HEK293 (cell line): Measurements from ENCODE around the gene LRRIQ3.

Source experiments
- CTCF ChIA-PET: fragments of 350-600 bp; formaldehyde crosslinking; extraction: SDS; loops from one replicate; lab custom pipeline; 2021; ENCODE audit warnings: antibody characterized with exemption; lab: Yijun Ruan, JAX
- POLR2A ChIA-PET: fragments of 300-600 bp; formaldehyde crosslinking; extraction: SDS; loops from one replicate; lab custom pipeline; 2020; ENCODE audit warnings: antibody characterized with exemption, inconsistent platforms; lab: Yijun Ruan, JAX
- H3K27ac ChIP-seq: fragments of 200-500 bp; sonication (Bioruptor generic); 2 replicates; pipeline ENCODE4 v1.5.1; 2014; ENCODE audit warnings: low read depth, low read length, control low read depth, inconsistent platforms; ENCODE audit errors: extremely low read depth
- H3K36me3 ChIP-seq, 2 experiments: fragments of 200-500 bp in 1 of 2; sonication (Bioruptor generic) in 1 of 2; 1 replicate in 1 of 2; 2 replicates in 1 of 2; pipeline ENCODE4 v1.5.1; 2014 to 2017; ENCODE audit warnings: inconsistent platforms in 2 of 2, low read length in 2 of 2; ENCODE audit not compliant: control insufficient read depth in 2 of 2, insufficient read depth in 1 of 2
- H3K4me1 ChIP-seq: fragments of 200-500 bp; sonication (Bioruptor generic); 2 replicates; pipeline ENCODE4 v1.5.1; 2014; ENCODE audit warnings: mild to moderate bottlenecking, low read length, inconsistent platforms; ENCODE audit not compliant: control insufficient read depth, insufficient read depth
- H3K4me3 ChIP-seq: 2 replicates; pipeline ENCODE4 v1.5.1; 2011; ENCODE audit warnings: low read depth, mild to moderate bottlenecking, control low read depth, low read length, moderate library complexity
- H3K9me3 ChIP-seq: fragments of 200-500 bp; sonication (Bioruptor generic); 2 replicates; pipeline ENCODE4 v1.5.1; 2014; ENCODE audit warnings: low read depth, low read length, inconsistent platforms; ENCODE audit not compliant: control insufficient read depth, insufficient read depth
- BCL6B ChIP-seq: fragments of 450-650 bp; formaldehyde crosslinking; IDR thresholded peaks from 2 replicates; pipeline ENCODE4 v1.5.1; 2017; ENCODE audit warnings: missing biosample characterization, missing genetic modification characterization
- EGR2 ChIP-seq: fragments of 450-650 bp; formaldehyde crosslinking; IDR thresholded peaks from 2 replicates; pipeline ENCODE4 v1.5.1; 2016; ENCODE audit warnings: low read depth, missing biosample characterization, missing genetic modification characterization
- HOXD13 ChIP-seq: sonication (generic); formaldehyde crosslinking; IDR thresholded peaks from 2 replicates; pipeline ENCODE4 v1.8.0; 2022; ENCODE audit warnings: missing genetic modification reagents, borderline replicate concordance
- REPIN1 ChIP-seq: fragments of 450-650 bp; formaldehyde crosslinking; IDR thresholded peaks from 2 replicates; pipeline ENCODE4 v1.5.1; 2017; ENCODE audit warnings: missing biosample characterization, missing genetic modification characterization, low read depth
- TRIM28 ChIP-seq: IDR thresholded peaks from 2 replicates; pipeline ENCODE4 v1.6.1; 2011; ENCODE audit warnings: low read length, control low read depth, borderline replicate concordance
- YY2 ChIP-seq: fragments of 450-650 bp; formaldehyde crosslinking; IDR thresholded peaks from 2 replicates; pipeline ENCODE4 v1.5.1; 2016; ENCODE audit warnings: missing biosample characterization, missing genetic modification characterization
- ZFP41 ChIP-seq: fragments of 450-650 bp; formaldehyde crosslinking; IDR thresholded peaks from 2 replicates; pipeline ENCODE4 v1.5.1; 2016; ENCODE audit warnings: missing biosample characterization, missing genetic modification characterization, borderline replicate concordance
- ZNF133 ChIP-seq: fragments of 450-650 bp; formaldehyde crosslinking; IDR thresholded peaks from 2 replicates; pipeline ENCODE4 v1.5.1; 2016; ENCODE audit warnings: missing biosample characterization, missing genetic modification characterization
- ZNF169 ChIP-seq: fragments of 450-650 bp; formaldehyde crosslinking; IDR thresholded peaks from 2 replicates; pipeline ENCODE4 v1.5.1; 2016; ENCODE audit warnings: missing biosample characterization, missing genetic modification characterization
- ZNF175 ChIP-seq: fragments of 450-650 bp; formaldehyde crosslinking; IDR thresholded peaks from 2 replicates; pipeline ENCODE4 v1.5.1; 2016; ENCODE audit warnings: missing biosample characterization, missing genetic modification characterization
- ZNF221 ChIP-seq: fragments of 450-650 bp; formaldehyde crosslinking; IDR thresholded peaks from 2 replicates; pipeline ENCODE4 v1.5.1; 2017; ENCODE audit warnings: missing biosample characterization, missing genetic modification characterization, borderline replicate concordance
- ZNF24 ChIP-seq: fragments of 450-650 bp; formaldehyde crosslinking; IDR thresholded peaks from 2 replicates; pipeline ENCODE4 v1.5.1; 2016; ENCODE audit warnings: missing biosample characterization, missing genetic modification characterization
- ZNF266 ChIP-seq: fragments of 450-650 bp; formaldehyde crosslinking; IDR thresholded peaks from 2 replicates; pipeline ENCODE4 v1.5.1; 2016; ENCODE audit warnings: missing biosample characterization, missing genetic modification characterization, low read depth
- ZNF274 ChIP-seq, 2 experiments: fragments of 200-500 bp in 1 of 2; fragments of 450-650 bp in 1 of 2; sonication (Bioruptor generic) in 1 of 2; formaldehyde crosslinking in 1 of 2; IDR thresholded peaks; 2 replicates each; pipeline versions ENCODE4 v1.5.1 to v1.6.1; 2014 to 2016; ENCODE audit warnings: borderline replicate concordance in 1 of 2, inconsistent platforms in 1 of 2, low read length in 1 of 2, missing biosample characterization in 1 of 2, missing genetic modification characterization in 1 of 2
- ZNF324 ChIP-seq: fragments of 450-650 bp; formaldehyde crosslinking; IDR thresholded peaks from 2 replicates; pipeline ENCODE4 v1.5.1; 2016; ENCODE audit warnings: missing biosample characterization, missing genetic modification characterization
- ZNF366 ChIP-seq: fragments of 450-650 bp; formaldehyde crosslinking; conservative IDR thresholded peaks from 2 replicates; pipeline ENCODE4 v1.5.1; 2016; ENCODE audit warnings: missing biosample characterization, missing genetic modification characterization
- ZNF433 ChIP-seq: fragments of 450-650 bp; formaldehyde crosslinking; IDR thresholded peaks from 2 replicates; pipeline ENCODE4 v1.5.1; 2016; ENCODE audit warnings: missing biosample characterization, missing genetic modification characterization, low read depth
- ZNF555 ChIP-seq: fragments of 450-650 bp; formaldehyde crosslinking; conservative IDR thresholded peaks from 2 replicates; pipeline ENCODE4 v1.5.1; 2017; ENCODE audit warnings: missing biosample characterization, mild to moderate bottlenecking, missing genetic modification characterization, inconsistent platforms
- ZNF561 ChIP-seq: fragments of 450-650 bp; IDR thresholded peaks from 2 replicates; pipeline ENCODE4 v1.5.1; 2018; ENCODE audit warnings: missing biosample characterization, missing genetic modification characterization, borderline replicate concordance
- ZNF585B ChIP-seq: fragments of 450-650 bp; formaldehyde crosslinking; IDR thresholded peaks from 2 replicates; pipeline ENCODE4 v1.5.1; 2016; ENCODE audit warnings: missing biosample characterization, missing genetic modification characterization
- ZNF654 ChIP-seq: fragments of 450-650 bp; formaldehyde crosslinking; IDR thresholded peaks from 2 replicates; pipeline ENCODE4 v1.5.1; 2016; ENCODE audit warnings: low read depth, missing biosample characterization, missing genetic modification characterization
- ZNF677 ChIP-seq: fragments of 450-650 bp; IDR thresholded peaks from 2 replicates; pipeline ENCODE4 v1.5.0; 2018; ENCODE audit warnings: missing biosample characterization, mild to moderate bottlenecking, missing genetic modification characterization, moderate library complexity
- ZNF76 ChIP-seq: fragments of 450-650 bp; formaldehyde crosslinking; IDR thresholded peaks from 2 replicates; pipeline ENCODE4; 2016; ENCODE audit warnings: low read depth, missing biosample characterization, missing genetic modification characterization, borderline replicate concordance
- ZNF830 ChIP-seq: fragments of 450-650 bp; IDR thresholded peaks from 2 replicates; pipeline ENCODE4 v1.5.0; 2018; ENCODE audit warnings: missing biosample characterization, missing genetic modification characterization, low read depth, mild to moderate bottlenecking, moderate library complexity
- ZNF837 ChIP-seq: fragments of 450-650 bp; formaldehyde crosslinking; IDR thresholded peaks from 2 replicates; pipeline ENCODE4 v1.5.1; 2016; ENCODE audit warnings: missing biosample characterization, missing genetic modification characterization
- ZSCAN30 ChIP-seq: fragments of 450-650 bp; IDR thresholded peaks from 2 replicates; pipeline ENCODE4 v1.5.1; 2018; ENCODE audit warnings: missing biosample characterization, mild to moderate bottlenecking, missing genetic modification characterization, moderate library complexity

The LRRIQ3 gene

GRCh38 chr1:74205266-74205665 lies 7.3 kb upstream of the LRRIQ3 start:
- Histone ChIP-seq H3K4me3 (no peak overlapping the region), H3K36me3 (peaks cover 0 to 12% of the 10 kb centered on the region in 2 experiments; a peak in 2 of 3 replicates), H3K4me1 (no peaks in the 10 kb centered on the region), H3K9me3 (no peaks in the 10 kb centered on the region), H3K27ac (no peak overlapping the region)
- POLR2A ChIA-PET, result no interaction called here
- no peak for TF ChIP-seq ZNF133 (tag by site-specific recombination)
- TF ChIP-seq TRIM28, result no peak
- no peak for TF ChIP-seq ZSCAN30
- no peak for TF ChIP-seq HOXD13 (CRISPR knock-in tag)
- TF ChIP-seq YY2 (tag by site-specific recombination), result no peak
- no peak for TF ChIP-seq ZNF24
- no peak for TF ChIP-seq ZNF266 (tag by site-specific recombination)
- TF ChIP-seq BCL6B (tag by site-specific recombination), result no peak
- no peak for TF ChIP-seq REPIN1
- TF ChIP-seq ZNF837 (tag by site-specific recombination), result no peak
- TF ChIP-seq ZNF76, result no peak
- TF ChIP-seq ZNF274 (IDR thresholded peaks at IDR 0.05; ENCODE audit: low read length), result no peak
- no peak for TF ChIP-seq ZNF274 (tag by site-specific recombination; IDR thresholded peaks at IDR 0.05; ENCODE audit: borderline replicate concordance)
- CTCF ChIA-PET, result interaction anchor here (0.6 to 0.7 kb wide), 3 partner anchors 92 to 1951 kb away, joined by 3 read pairs; no protein-coding TSS in a partner anchor

- CTCF ChIA-PET, result no interaction called here
- Histone ChIP-seq H3K27ac (no peak overlapping the region), H3K4me3 (no peak overlapping the region), H3K4me1 (no peaks in the 10 kb centered on the region), H3K36me3 (peaks cover 0 to 5% of the 10 kb centered on the region in 2 experiments; a peak in 2 of 3 replicates)
- POLR2A ChIA-PET, result no interaction called here
- TF ChIP-seq ZFP41 (no peak), ZNF585B (tag by site-specific recombination) (no peak), ZNF221 (tag by site-specific recombination) (no peak), ZNF677 (no peak), ZNF561 (tag by site-specific recombination) (no peak), ZNF654 (tag by site-specific recombination) (no peak), ZNF366 (no peak), ZNF169 (tag by site-specific recombination) (no peak), ZNF324 (tag by site-specific recombination) (no peak), ZNF830 (tag by site-specific recombination) (no peak), EGR2 (tag by site-specific recombination) (no peak), ZNF433 (no peak), ZNF555 (tag by site-specific recombination) (no peak), ZNF175 (tag by site-specific recombination) (no peak)
- TF ChIP-seq, all 188 proteins: peak for 0
- no peaks in the 10 kb centered on the region for H3K9me3 ChIP-seq
These were observed 1.5 kb upstream of the LRRIQ3 start for GRCh38 chr1:74199504-74199903.
